Bronchus fibroblast of lung (primary cell): ENCODE results near the gene AP5M1. TPM values are rescaled to one million over a fixed set of nuclear protein-coding genes. Genes with fewer than 3 reads are reported as not detected.

ENCODE experiments used
- total RNA-seq: library from RNA; depleted of rRNA; stranded (reverse); fragments of >200 nt; gene quantifications from 2 replicates; pipeline ENCODE4 v1.2.3, GENCODE V29; 2015

The AP5M1 gene
- total RNA-seq, result 12.1 and 15.5 TPM in 2 replicates

GRCh38 chr14:57268161-57269069 lies at the start of gene AP5M1, which contains the start of gene EXOC5:
Gene AP5M1, plus strand, starts transcription at chr14:57268971. Its CDS starts 344 bp downstream, at chr14:57269315.
Gene EXOC5, minus strand, starts transcription at chr14:57268905. Its CDS starts 257 bp downstream, at chr14:57268648.

Other genes starting within 250 kb of the AP5M1 start
- 28.8 and 33.8 TPM in 2 replicates for gene EXOC5, start 66 bp upstream of the AP5M1 start, total RNA-seq
- 5.8 and 9.8 TPM in 2 replicates for gene NAA30, start 121.6 kb downstream of the AP5M1 start, total RNA-seq
- not detected in 2 replicates for gene CCDC198, start 224.9 kb downstream of the AP5M1 start, total RNA-seq